Liver (tissue), 3 donors: ENCODE data around the gene UVSSA.

Experiments used
- TAF1 ChIP-seq: conservative IDR thresholded peaks from 2 replicates; pipeline ENCODE4 v1.6.1; 2016; ENCODE audit warnings: antibody characterized with exemption, mild to moderate bottlenecking
- TF ChIP-seq, protein P1 (sequence below): fragments of 150-350 bp; IDR thresholded peaks from 2 replicates; pipeline ENCODE4 v1.5.1; 2017; ENCODE audit warnings: improper control_type of control experiment, low read depth, low read length; ENCODE audit not compliant: missing input control
- TF ChIP-seq, protein P2 (sequence below): IDR thresholded peaks from 2 replicates; pipeline ENCODE4 v1.6.1; 2016; ENCODE audit warnings: antibody characterized with exemption, mild to moderate bottlenecking
- TF ChIP-seq, protein P3 (sequence below): IDR thresholded peaks from 2 replicates; pipeline ENCODE4 v1.6.1; 2016; ENCODE audit warnings: antibody characterized with exemption
- donor health status: healthy.
- donor health status: healthy.

DNA sequence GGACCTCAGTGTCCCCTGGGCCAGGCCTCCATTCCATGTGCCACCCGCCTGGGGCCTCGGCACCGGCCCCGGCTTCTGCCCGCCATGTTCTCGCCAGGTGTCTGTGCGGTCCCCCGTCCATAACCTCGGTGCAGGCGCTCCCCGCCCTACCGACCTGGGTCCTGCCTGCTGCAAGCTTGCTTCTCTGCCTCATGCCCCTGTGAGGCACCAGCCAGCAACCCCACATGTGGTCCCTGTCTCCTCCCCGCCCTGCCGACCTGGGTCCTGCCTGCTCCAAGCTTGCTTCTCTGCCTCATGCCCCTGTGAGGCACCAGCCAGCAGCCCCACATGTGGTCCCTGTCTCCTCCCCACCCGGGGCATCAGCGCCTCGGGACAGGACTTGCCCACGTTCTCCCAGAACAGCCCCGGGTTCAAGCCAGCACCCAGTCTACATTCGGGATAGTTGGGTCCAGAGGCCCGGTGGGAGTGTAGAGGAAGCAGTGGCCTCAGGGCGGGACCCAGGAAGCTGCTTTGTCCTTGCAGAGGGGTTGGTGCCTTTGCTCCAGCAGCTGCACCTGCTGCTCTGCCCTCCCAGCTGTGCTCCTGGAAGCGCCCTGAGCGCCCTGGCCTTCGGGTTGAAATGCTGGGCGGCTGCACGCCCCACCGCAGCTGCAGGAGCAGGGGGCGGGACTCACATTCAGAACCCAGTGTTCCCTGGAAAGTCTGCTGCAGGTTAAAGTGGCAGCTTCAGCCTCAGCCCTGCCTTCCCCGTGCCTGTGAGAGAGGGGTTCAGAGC is 20.1 kb upstream of the UVSSA start:
- TF ChIP-seq, protein P1, sequence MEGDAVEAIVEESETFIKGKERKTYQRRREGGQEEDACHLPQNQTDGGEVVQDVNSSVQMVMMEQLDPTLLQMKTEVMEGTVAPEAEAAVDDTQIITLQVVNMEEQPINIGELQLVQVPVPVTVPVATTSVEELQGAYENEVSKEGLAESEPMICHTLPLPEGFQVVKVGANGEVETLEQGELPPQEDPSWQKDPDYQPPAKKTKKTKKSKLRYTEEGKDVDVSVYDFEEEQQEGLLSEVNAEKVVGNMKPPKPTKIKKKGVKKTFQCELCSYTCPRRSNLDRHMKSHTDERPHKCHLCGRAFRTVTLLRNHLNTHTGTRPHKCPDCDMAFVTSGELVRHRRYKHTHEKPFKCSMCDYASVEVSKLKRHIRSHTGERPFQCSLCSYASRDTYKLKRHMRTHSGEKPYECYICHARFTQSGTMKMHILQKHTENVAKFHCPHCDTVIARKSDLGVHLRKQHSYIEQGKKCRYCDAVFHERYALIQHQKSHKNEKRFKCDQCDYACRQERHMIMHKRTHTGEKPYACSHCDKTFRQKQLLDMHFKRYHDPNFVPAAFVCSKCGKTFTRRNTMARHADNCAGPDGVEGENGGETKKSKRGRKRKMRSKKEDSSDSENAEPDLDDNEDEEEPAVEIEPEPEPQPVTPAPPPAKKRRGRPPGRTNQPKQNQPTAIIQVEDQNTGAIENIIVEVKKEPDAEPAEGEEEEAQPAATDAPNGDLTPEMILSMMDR, result no peak
- TF ChIP-seq, protein P2, sequence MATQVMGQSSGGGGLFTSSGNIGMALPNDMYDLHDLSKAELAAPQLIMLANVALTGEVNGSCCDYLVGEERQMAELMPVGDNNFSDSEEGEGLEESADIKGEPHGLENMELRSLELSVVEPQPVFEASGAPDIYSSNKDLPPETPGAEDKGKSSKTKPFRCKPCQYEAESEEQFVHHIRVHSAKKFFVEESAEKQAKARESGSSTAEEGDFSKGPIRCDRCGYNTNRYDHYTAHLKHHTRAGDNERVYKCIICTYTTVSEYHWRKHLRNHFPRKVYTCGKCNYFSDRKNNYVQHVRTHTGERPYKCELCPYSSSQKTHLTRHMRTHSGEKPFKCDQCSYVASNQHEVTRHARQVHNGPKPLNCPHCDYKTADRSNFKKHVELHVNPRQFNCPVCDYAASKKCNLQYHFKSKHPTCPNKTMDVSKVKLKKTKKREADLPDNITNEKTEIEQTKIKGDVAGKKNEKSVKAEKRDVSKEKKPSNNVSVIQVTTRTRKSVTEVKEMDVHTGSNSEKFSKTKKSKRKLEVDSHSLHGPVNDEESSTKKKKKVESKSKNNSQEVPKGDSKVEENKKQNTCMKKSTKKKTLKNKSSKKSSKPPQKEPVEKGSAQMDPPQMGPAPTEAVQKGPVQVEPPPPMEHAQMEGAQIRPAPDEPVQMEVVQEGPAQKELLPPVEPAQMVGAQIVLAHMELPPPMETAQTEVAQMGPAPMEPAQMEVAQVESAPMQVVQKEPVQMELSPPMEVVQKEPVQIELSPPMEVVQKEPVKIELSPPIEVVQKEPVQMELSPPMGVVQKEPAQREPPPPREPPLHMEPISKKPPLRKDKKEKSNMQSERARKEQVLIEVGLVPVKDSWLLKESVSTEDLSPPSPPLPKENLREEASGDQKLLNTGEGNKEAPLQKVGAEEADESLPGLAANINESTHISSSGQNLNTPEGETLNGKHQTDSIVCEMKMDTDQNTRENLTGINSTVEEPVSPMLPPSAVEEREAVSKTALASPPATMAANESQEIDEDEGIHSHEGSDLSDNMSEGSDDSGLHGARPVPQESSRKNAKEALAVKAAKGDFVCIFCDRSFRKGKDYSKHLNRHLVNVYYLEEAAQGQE, result no peak
- TF ChIP-seq, protein P3, sequence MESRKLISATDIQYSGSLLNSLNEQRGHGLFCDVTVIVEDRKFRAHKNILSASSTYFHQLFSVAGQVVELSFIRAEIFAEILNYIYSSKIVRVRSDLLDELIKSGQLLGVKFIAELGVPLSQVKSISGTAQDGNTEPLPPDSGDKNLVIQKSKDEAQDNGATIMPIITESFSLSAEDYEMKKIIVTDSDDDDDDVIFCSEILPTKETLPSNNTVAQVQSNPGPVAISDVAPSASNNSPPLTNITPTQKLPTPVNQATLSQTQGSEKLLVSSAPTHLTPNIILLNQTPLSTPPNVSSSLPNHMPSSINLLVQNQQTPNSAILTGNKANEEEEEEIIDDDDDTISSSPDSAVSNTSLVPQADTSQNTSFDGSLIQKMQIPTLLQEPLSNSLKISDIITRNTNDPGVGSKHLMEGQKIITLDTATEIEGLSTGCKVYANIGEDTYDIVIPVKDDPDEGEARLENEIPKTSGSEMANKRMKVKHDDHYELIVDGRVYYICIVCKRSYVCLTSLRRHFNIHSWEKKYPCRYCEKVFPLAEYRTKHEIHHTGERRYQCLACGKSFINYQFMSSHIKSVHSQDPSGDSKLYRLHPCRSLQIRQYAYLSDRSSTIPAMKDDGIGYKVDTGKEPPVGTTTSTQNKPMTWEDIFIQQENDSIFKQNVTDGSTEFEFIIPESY, result no peak
- no peak for TF ChIP-seq TAF1
